Tongue (tissue), 2 donors: ENCODE results near the gene RUNX1. TPM values are rescaled to one million over a fixed set of nuclear protein-coding genes. Genes with fewer than 3 reads are reported as not detected.
"Not testable (repeated sequence)": the region's sequence is repeated elsewhere in the genome, so short reads cannot be mapped to it uniquely, and the experiment has no call there.

Source experiments
- DNase-seq: peaks from one replicate; pipeline ENCODE4 v3.0.0-alpha.2; 2015
- total RNA-seq: library from RNA; depleted of rRNA; stranded (reverse); fragments of >200 nt; gene quantifications from one replicate; pipeline ENCODE4 v1.2.3, GENCODE V29; 2014

RUNX1 gene
- total RNA-seq, 1 donor from 2014 or later: 12.6 TPM

- no peak for DNase-seq
Measured at GRCh38 chr21:34968414-34969333, 80.4 kb downstream of the RUNX1 start.

- DNase-seq: peak; percentile 44
Measured at GRCh38 chr21:34967509-34968289, 81.4 kb downstream of the RUNX1 start.

- not testable (repeated sequence) for DNase-seq
Measured at GRCh38 chr21:34966881-34967280, 82.2 kb downstream of the RUNX1 start.

GRCh38 chr21:34965200-34966174 lies 83.6 kb downstream of the RUNX1 start:
- DNase-seq: no peak

GRCh38 chr21:34962586-34963222 lies 86.4 kb downstream of the RUNX1 start:
- no peak for DNase-seq

GRCh38 chr21:34962136-34962535 lies 87.0 kb downstream of the RUNX1 start:
- no peak for DNase-seq

- DNase-seq: no peak
Measured at GRCh38 chr21:34960687-34961086, 88.4 kb downstream of the RUNX1 start.

GRCh38 chr21:34959607-34960006 lies 89.5 kb downstream of the RUNX1 start:
- DNase-seq: no peak

GRCh38 chr21:34958040-34958439 lies 91.1 kb downstream of the RUNX1 start:
- DNase-seq: no peak

GRCh38 chr21:34956416-34957316 lies 92.4 kb downstream of the RUNX1 start:
- DNase-seq: no peak

- no peak for DNase-seq
Measured at GRCh38 chr21:34953950-34954349, 95.2 kb downstream of the RUNX1 start.

GRCh38 chr21:34952701-34953100 lies 96.4 kb downstream of the RUNX1 start:
- DNase-seq: no peak

- DNase-seq: not testable (repeated sequence)
Measured at GRCh38 chr21:34951868-34952267, 97.2 kb downstream of the RUNX1 start.

GRCh38 chr21:34950980-34951379 lies 98.1 kb downstream of the RUNX1 start:
- no peak for DNase-seq

GRCh38 chr21:34949499-34949898 lies 99.6 kb downstream of the RUNX1 start:
- DNase-seq: no peak

- DNase-seq: no peak
Measured at GRCh38 chr21:34949030-34949429, 100.1 kb downstream of the RUNX1 start.

- DNase-seq: no peak
Measured at GRCh38 chr21:34948157-34948556, 100.9 kb downstream of the RUNX1 start.

- no peak for DNase-seq
Measured at GRCh38 chr21:34946916-34947534, 102.1 kb downstream of the RUNX1 start.

GRCh38 chr21:34946385-34946840 lies 102.7 kb downstream of the RUNX1 start:
- DNase-seq: no peak

- DNase-seq: no peak
Measured at GRCh38 chr21:34945288-34945687, 103.8 kb downstream of the RUNX1 start.
